Neuronal stem cell (in vitro differentiated cells): Measurements from ENCODE around the gene SCN10A.

ENCODE experiments used
- DNase-seq: peaks from one replicate; pipeline ENCODE4 v3.0.0-alpha.2; 2013; ENCODE audit warnings: low spot score
- H2AFZ ChIP-seq: one replicate; pipeline ENCODE4 v1.6.1; 2013; ENCODE audit warnings: mild to moderate bottlenecking, low read length, inconsistent platforms
- H2AK5ac ChIP-seq: 2 replicates; pipeline ENCODE4 v1.6.1; 2013; ENCODE audit warnings: low read depth, mild to moderate bottlenecking, inconsistent platforms, low read length, moderate library complexity, mixed read lengths
- H2BK120ac ChIP-seq: 2 replicates; pipeline ENCODE4 v1.6.1; 2013; ENCODE audit warnings: low read depth, mild to moderate bottlenecking, inconsistent platforms, low read length, moderate library complexity, mixed read lengths
- H2BK12ac ChIP-seq: one replicate; pipeline ENCODE4 v1.6.1; 2013; ENCODE audit warnings: low read length, inconsistent platforms
- H2BK15ac ChIP-seq: 2 replicates; pipeline ENCODE4 v1.6.1; 2013; ENCODE audit warnings: mild to moderate bottlenecking, low read length, inconsistent platforms, mixed read lengths
- H2BK5ac ChIP-seq: one replicate; pipeline ENCODE4 v1.6.1; 2013; ENCODE audit warnings: inconsistent platforms, mild to moderate bottlenecking, low read length, moderate library complexity
- H3K14ac ChIP-seq: one replicate; pipeline ENCODE4 v1.6.1; 2013; ENCODE audit warnings: low read length, inconsistent platforms
- H3K18ac ChIP-seq: 2 replicates; pipeline ENCODE4 v1.6.1; 2013; ENCODE audit warnings: low read length, inconsistent platforms
- H3K23ac ChIP-seq: 2 replicates; pipeline ENCODE4 v1.6.1; 2013; ENCODE audit warnings: low read depth, mild to moderate bottlenecking, mixed read lengths, low read length, inconsistent platforms; ENCODE audit not compliant: poor library complexity
- H3K27ac ChIP-seq: replicated peaks from 3 replicates; pipeline ENCODE4 v1.5.1; 2013; ENCODE audit warnings: low read length, inconsistent platforms
- H3K27me3 ChIP-seq, 3 experiments: 2 replicates each; pipeline ENCODE4 v1.6.1; 2013; ENCODE audit warnings: low read length in 3 of 3, mild to moderate bottlenecking in 2 of 3, inconsistent platforms in 1 of 3, low read depth in 1 of 3, mixed read lengths in 1 of 3, moderate library complexity in 1 of 3; ENCODE audit not compliant: control insufficient read depth in 3 of 3, insufficient read depth in 3 of 3
- H3K36me3 ChIP-seq, 2 donors: replicated peaks in 1 of 2; 2 replicates each; pipeline ENCODE4 v1.6.1; 2013; ENCODE audit warnings: low read length in 2 of 2; ENCODE audit not compliant: control insufficient read depth in 2 of 2, insufficient read depth in 2 of 2
- H3K4ac ChIP-seq: 2 replicates; pipeline ENCODE4 v1.6.1; 2013; ENCODE audit warnings: inconsistent platforms, mild to moderate bottlenecking, low read length, moderate library complexity
- H3K4me1 ChIP-seq, 2 donors: 1 replicate in 1 of 2; 2 replicates in 1 of 2; pipeline ENCODE4 v1.6.1; 2013; ENCODE audit warnings: low read length in 2 of 2, low read depth in 1 of 2; ENCODE audit not compliant: control insufficient read depth in 2 of 2, insufficient read depth in 1 of 2
- H3K4me2 ChIP-seq: one replicate; pipeline ENCODE4 v1.6.1; 2013; ENCODE audit warnings: mild to moderate bottlenecking, low read length, inconsistent platforms; ENCODE audit not compliant: insufficient read depth, poor library complexity, severe bottlenecking
- H3K4me3 ChIP-seq, 2 donors: 2 replicates each; pipeline ENCODE4 v1.5.1; 2013; ENCODE audit warnings: low read length in 2 of 2, mild to moderate bottlenecking in 2 of 2, inconsistent platforms in 1 of 2, moderate library complexity in 1 of 2
- H3K79me1 ChIP-seq: one replicate; pipeline ENCODE4 v1.6.1; 2013; ENCODE audit warnings: low read depth, mild to moderate bottlenecking, inconsistent platforms, low read length, moderate library complexity
- H3K9ac ChIP-seq: one replicate; pipeline ENCODE4 v1.6.1; 2013; ENCODE audit warnings: mild to moderate bottlenecking, low read depth, low read length, inconsistent platforms; ENCODE audit not compliant: poor library complexity
- H3K9me3 ChIP-seq, 2 donors: replicated peaks in 1 of 2; 2 replicates each; pipeline versions ENCODE3 to v1.6.1; 2013; ENCODE audit warnings: low read length in 2 of 2, mild to moderate bottlenecking in 2 of 2, inconsistent platforms in 1 of 2, low read depth in 1 of 2, mixed read lengths in 1 of 2, moderate library complexity in 1 of 2; ENCODE audit not compliant: control insufficient read depth in 2 of 2, insufficient read depth in 1 of 2
- H4K8ac ChIP-seq: one replicate; pipeline ENCODE4 v1.6.1; 2013; ENCODE audit warnings: low read depth, mild to moderate bottlenecking, inconsistent platforms, low read length, moderate library complexity
- H4K91ac ChIP-seq: one replicate; pipeline ENCODE4 v1.6.1; 2013; ENCODE audit warnings: low read length, low read depth, mild to moderate bottlenecking, inconsistent platforms; ENCODE audit not compliant: poor library complexity
- WGBS, 2 donors: extraction: QIAGEN DNeasy Blood & Tissue Kit; methylation state at CpG; one replicate each; pipeline ENCODE4 v1.1.7; 2013; ENCODE audit warnings: missing lambda C conversion rate in 2 of 2, mixed read lengths in 1 of 2; ENCODE audit not compliant: insufficient read length in 2 of 2, insufficient replicate concordance in 1 of 2; ENCODE audit errors: extremely low coverage in 2 of 2; 5-methylcytosine and 5-hydroxymethylcytosine counted together

The SCN10A gene

DNA sequence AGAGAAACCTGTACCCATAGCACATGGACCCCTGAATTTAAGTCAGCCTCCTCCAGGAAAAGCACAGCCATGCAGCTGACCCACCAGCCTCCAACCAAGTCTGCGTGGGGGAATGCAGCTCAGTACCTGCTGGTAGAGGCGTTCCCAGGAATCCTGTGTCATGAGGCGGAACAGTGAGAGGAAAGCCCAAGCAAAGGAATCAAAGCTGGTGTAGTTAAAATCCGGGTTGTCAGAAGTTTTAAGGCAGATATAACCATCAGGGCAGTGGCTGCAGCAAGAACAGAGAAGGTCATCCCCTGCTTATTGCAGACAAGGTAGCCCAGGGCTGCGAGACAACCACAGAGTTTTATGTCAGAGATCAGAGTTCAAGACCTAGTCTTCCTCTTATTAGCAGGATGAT is 59.1 kb downstream of the SCN10A start:
- Histone ChIP-seq H2BK120ac (no peak overlapping the region), H3K9me3 (no peaks in the 10 kb centered on the region), H4K91ac (no peak overlapping the region), H3K36me3 (no peaks in the 10 kb centered on the region), H2BK12ac (no peak overlapping the region), H3K18ac (no peak overlapping the region), H3K4me2 (no peak overlapping the region), H3K27me3 (no peaks in the 10 kb centered on the region), H2AFZ (no peak overlapping the region), H3K23ac (no peak overlapping the region), H3K27ac (no peak overlapping the region), H3K14ac (no peak overlapping the region), H2AK5ac (no peak overlapping the region), H3K9ac (no peak overlapping the region), H3K4ac (no peak overlapping the region), H3K4me3 (no peak overlapping the region), H2BK5ac (no peak overlapping the region), H3K79me1 (no peaks in the 10 kb centered on the region), H3K4me1 (no peaks in the 10 kb centered on the region), H4K8ac (no peak overlapping the region), H2BK15ac (no peak overlapping the region)
- WGBS, 2 donors, result no CpG with 5 or more reads among the region's 5 CpGs
- DNase-seq, result no peak

- no CpG with 5 or more reads among the region's 5 CpGs for WGBS, 2 donors
- no peaks in the 10 kb centered on the region for H3K27me3 ChIP-seq
- peak; percentile 14 for DNase-seq
Measured at GRCh38 chr3:38755130-38755529, 60.9 kb downstream of the SCN10A start.

DNA sequence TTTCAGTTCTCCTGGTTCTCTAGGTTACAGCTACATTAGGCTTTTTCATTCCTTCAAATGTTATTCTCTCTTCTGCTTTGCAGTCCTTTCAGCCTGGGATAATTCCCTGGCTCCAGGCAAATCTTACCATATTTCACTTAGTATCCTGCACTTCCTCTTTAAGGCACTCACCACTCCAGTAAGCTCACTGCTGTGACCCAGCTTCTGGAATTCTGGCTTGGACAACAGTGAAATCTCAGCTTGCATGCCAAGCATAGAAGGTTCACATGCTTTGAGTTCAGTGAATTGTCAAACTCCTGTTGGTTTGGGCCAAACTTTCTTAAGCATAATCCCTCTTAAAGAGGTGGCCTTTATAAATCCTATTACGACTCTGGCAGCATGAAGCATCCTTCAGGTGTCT is 69.4 kb downstream of the SCN10A start:
- Histone ChIP-seq H3K9me3 (no peaks in the 10 kb centered on the region), H3K36me3 (no peaks in the 10 kb centered on the region), H3K9ac (no peak overlapping the region), H4K91ac (no peak overlapping the region), H3K23ac (no peak overlapping the region), H3K4me2 (no peak overlapping the region), H3K27me3 (no peaks in the 10 kb centered on the region), H2AK5ac (no peak overlapping the region), H3K18ac (no peak overlapping the region), H3K79me1 (no peaks in the 10 kb centered on the region), H2BK120ac (no peak overlapping the region), H4K8ac (no peak overlapping the region), H2BK15ac (no peak overlapping the region), H2BK12ac (no peak overlapping the region), H2AFZ (no peak overlapping the region), H3K14ac (no peak overlapping the region), H3K4me3 (no peak overlapping the region), H3K4ac (no peak overlapping the region), H3K27ac (no peak overlapping the region), H3K4me1 (no peaks in the 10 kb centered on the region), H2BK5ac (no peak overlapping the region)
- WGBS, 2 donors, result no CpG with 5 or more reads among the region's 1 CpG
- no peak for DNase-seq

More at GRCh38 chr3:38755130-38755529, 60.9 kb downstream of the SCN10A start:
- no peaks in the 10 kb centered on the region for H3K79me1 ChIP-seq
- H4K8ac ChIP-seq, result no peak overlapping the region
- H3K9ac ChIP-seq, result no peak overlapping the region
- no peak overlapping the region for H2BK12ac ChIP-seq
- no peaks in the 10 kb centered on the region for H3K9me3 ChIP-seq
- no peak overlapping the region for H3K4me2 ChIP-seq
- H2BK120ac ChIP-seq, result no peak overlapping the region
- no peak overlapping the region for H3K4me3 ChIP-seq
- no peak overlapping the region for H3K4ac ChIP-seq
- H3K36me3 ChIP-seq, result no peaks in the 10 kb centered on the region
- H2AFZ ChIP-seq, result no peak overlapping the region
- no peak overlapping the region for H3K23ac ChIP-seq
- no peak overlapping the region for H3K27ac ChIP-seq
- no peak overlapping the region for H2AK5ac ChIP-seq
- H4K91ac ChIP-seq, result no peak overlapping the region
- H3K18ac ChIP-seq, result no peak overlapping the region
- no peak overlapping the region for H2BK15ac ChIP-seq
- H3K14ac ChIP-seq, result no peak overlapping the region
- no peak overlapping the region for H2BK5ac ChIP-seq
- H3K4me1 ChIP-seq, result no peaks in the 10 kb centered on the region

DNA sequence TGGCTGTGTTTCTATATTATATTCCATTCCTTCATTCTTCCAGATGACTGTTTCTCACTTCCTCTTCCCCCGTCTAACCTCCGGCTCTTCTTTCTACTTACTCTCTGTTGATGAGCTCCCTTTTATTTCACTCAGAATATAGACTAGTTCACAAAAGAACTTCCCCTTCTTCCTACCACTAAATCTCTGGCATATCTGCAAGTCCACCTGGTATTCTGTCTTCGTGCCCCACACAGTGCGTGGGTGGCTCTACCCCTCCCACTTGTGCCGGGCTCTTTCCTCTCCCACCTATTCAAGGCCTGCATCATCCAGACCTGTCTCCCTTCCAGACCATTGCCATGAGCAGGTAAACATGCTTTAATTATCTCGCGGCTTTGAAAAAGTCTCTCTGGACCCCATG is 73.0 kb downstream of the SCN10A start:
- no peak overlapping the region for H2BK12ac ChIP-seq
- H2BK5ac ChIP-seq, result no peak overlapping the region
- H3K79me1 ChIP-seq, result no peaks in the 10 kb centered on the region
- no peak overlapping the region for H2BK120ac ChIP-seq
- H3K14ac ChIP-seq, result no peak overlapping the region
- no peak overlapping the region for H3K4me2 ChIP-seq
- H4K8ac ChIP-seq, result no peak overlapping the region
- no peak overlapping the region for H3K4me3 ChIP-seq
- no peaks in the 10 kb centered on the region for H3K9me3 ChIP-seq
- H3K4me1 ChIP-seq, result no peaks in the 10 kb centered on the region
- no peak overlapping the region for H3K18ac ChIP-seq
- no peak overlapping the region for H4K91ac ChIP-seq
- H3K9ac ChIP-seq, result no peak overlapping the region
- H3K27ac ChIP-seq, result no peak overlapping the region
- H2AK5ac ChIP-seq, result no peak overlapping the region
- no peak overlapping the region for H2AFZ ChIP-seq
- WGBS, 2 donors, result no CpG with 5 or more reads among the region's 7 CpGs
- H3K27me3 ChIP-seq, result no peaks in the 10 kb centered on the region
- H3K23ac ChIP-seq, result no peak overlapping the region
- no peaks in the 10 kb centered on the region for H3K36me3 ChIP-seq
- no peak overlapping the region for H3K4ac ChIP-seq
- DNase-seq, result no peak
- no peak overlapping the region for H2BK15ac ChIP-seq
